Measurements from ENCODE around the gene DHTKD1.

The DHTKD1 gene

GRCh38 chr10:12041766-12042408 is 26.9 kb upstream of the DHTKD1 start (continued):
- no peak for TF ChIP-seq ZNF280C (tag by site-specific recombination; IDR thresholded peaks at IDR 0.05)
- TF ChIP-seq ZNF398 (tag by site-specific recombination; IDR thresholded peaks at IDR 0.05), result peak; percentile 92
- peak; percentile 99 for TF ChIP-seq ZFHX2 (tag by site-specific recombination; conservative IDR thresholded peaks at IDR 0.05)
- 0 out of 2 replicates have a peak, but pooled peaks have one; percentile 17 for TF ChIP-seq SCRT2 (tag by site-specific recombination; IDR thresholded peaks at IDR 0.05)
- TF ChIP-seq TSHZ1 (tag by site-specific recombination; IDR thresholded peaks at IDR 0.05; ENCODE audit: borderline replicate concordance), result 0 out of 2 replicates have a peak, but pooled peaks have one; percentile 8
- TF ChIP-seq ZNF239 (tag by site-specific recombination; IDR thresholded peaks at IDR 0.05), result 0 out of 2 replicates have a peak, but pooled peaks have one; percentile 8
- TF ChIP-seq SP7 (tag by site-specific recombination; IDR thresholded peaks at IDR 0.05), result 0 out of 2 replicates have a peak, but pooled peaks have one; percentile 7
- TF ChIP-seq ZNF24 (tag by site-specific recombination; IDR thresholded peaks at IDR 0.05), result no peak
- no peak for TF ChIP-seq KLF8 (tag by site-specific recombination; IDR thresholded peaks at IDR 0.05)
- TF ChIP-seq ZNF26 (tag by site-specific recombination; IDR thresholded peaks at IDR 0.05), result no peak
- TF ChIP-seq ZNF600 (tag by site-specific recombination; IDR thresholded peaks at IDR 0.05), result peak; percentile 60
- no peak for TF ChIP-seq ZNF423 (tag by site-specific recombination; IDR thresholded peaks at IDR 0.05)
- TF ChIP-seq ZNF2 (tag by site-specific recombination; IDR thresholded peaks at IDR 0.05), result peak; percentile 71
- peak; percentile 41; the same call in 1 of the 2 replicates for TF ChIP-seq PRDM2 (tag by site-specific recombination; IDR thresholded peaks at IDR 0.05; ENCODE audit: borderline replicate concordance)
- TF ChIP-seq GLI4 (tag by site-specific recombination; IDR thresholded peaks at IDR 0.05), result 0 out of 2 replicates have a peak, but pooled peaks have one; percentile 47
- TF ChIP-seq ZNF10 (tag by site-specific recombination; IDR thresholded peaks at IDR 0.05), result no peak; the same call in 1 of the 2 replicates
- 0 out of 2 replicates have a peak, but pooled peaks have one; percentile 51 for TF ChIP-seq ZNF76 (tag by site-specific recombination; IDR thresholded peaks at IDR 0.05; ENCODE audit: borderline replicate concordance, low read depth)
- no peak for TF ChIP-seq ZBTB44 (tag by site-specific recombination; IDR thresholded peaks at IDR 0.05)
- TF ChIP-seq ZFP37 (tag by site-specific recombination; IDR thresholded peaks at IDR 0.05), result peak; percentile 65; the same call in 1 of the 2 replicates
- TF ChIP-seq ZBTB7A (tag by site-specific recombination; IDR thresholded peaks at IDR 0.05; ENCODE audit: low read depth), result peak; percentile 79; the same call in 1 of the 2 replicates
